Measurements from ENCODE around the gene FTSJ1.

- TF ChIP-seq, protein P1, sequence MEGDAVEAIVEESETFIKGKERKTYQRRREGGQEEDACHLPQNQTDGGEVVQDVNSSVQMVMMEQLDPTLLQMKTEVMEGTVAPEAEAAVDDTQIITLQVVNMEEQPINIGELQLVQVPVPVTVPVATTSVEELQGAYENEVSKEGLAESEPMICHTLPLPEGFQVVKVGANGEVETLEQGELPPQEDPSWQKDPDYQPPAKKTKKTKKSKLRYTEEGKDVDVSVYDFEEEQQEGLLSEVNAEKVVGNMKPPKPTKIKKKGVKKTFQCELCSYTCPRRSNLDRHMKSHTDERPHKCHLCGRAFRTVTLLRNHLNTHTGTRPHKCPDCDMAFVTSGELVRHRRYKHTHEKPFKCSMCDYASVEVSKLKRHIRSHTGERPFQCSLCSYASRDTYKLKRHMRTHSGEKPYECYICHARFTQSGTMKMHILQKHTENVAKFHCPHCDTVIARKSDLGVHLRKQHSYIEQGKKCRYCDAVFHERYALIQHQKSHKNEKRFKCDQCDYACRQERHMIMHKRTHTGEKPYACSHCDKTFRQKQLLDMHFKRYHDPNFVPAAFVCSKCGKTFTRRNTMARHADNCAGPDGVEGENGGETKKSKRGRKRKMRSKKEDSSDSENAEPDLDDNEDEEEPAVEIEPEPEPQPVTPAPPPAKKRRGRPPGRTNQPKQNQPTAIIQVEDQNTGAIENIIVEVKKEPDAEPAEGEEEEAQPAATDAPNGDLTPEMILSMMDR (IDR thresholded peaks at IDR 0.05) = no peak
- TF ChIP-seq POLR2A (IDR thresholded peaks at IDR 0.05) = no peak
Measured at GRCh38 chrX:48498374-48498809, 22.4 kb downstream of the FTSJ1 start.
